Endothelial cell of umbilical vein (primary cell): ENCODE measurements around the gene HIRA.
"Not testable (repeated sequence)": the region's sequence is repeated elsewhere in the genome, so short reads cannot be mapped to it uniquely, and the experiment has no call there.

Source experiments
- CTCF ChIP-seq, 2 donors: IDR thresholded peaks; 1 replicate in 1 of 2; 2 replicates in 1 of 2; pipeline ENCODE4 v1.5.1; 2011; ENCODE audit warnings: low read length in 2 of 2, mild to moderate bottlenecking in 2 of 2, moderate library complexity in 2 of 2, control low read depth in 1 of 2, inconsistent platforms in 1 of 2, low read depth in 1 of 2; ENCODE audit not compliant: insufficient read depth in 1 of 2; ENCODE audit errors: extremely low read depth in 1 of 2
- EZH2 ChIP-seq: IDR thresholded peaks from 2 replicates; pipeline ENCODE4 v1.6.1; 2012; ENCODE audit warnings: borderline replicate concordance, low read depth, mild to moderate bottlenecking, moderate library complexity, low read length, inconsistent platforms; ENCODE audit not compliant: severe bottlenecking
- MAX ChIP-seq: IDR thresholded peaks from 2 replicates; pipeline ENCODE4 v1.6.1; 2011; ENCODE audit not compliant: insufficient read depth, insufficient read length
- POLR2A ChIP-seq: IDR thresholded peaks from 2 replicates; pipeline ENCODE4 v1.6.1; 2012; ENCODE audit warnings: low read depth, mild to moderate bottlenecking, control low read depth, low read length
- POLR2AphosphoS5 ChIP-seq: IDR thresholded peaks from 2 replicates; pipeline ENCODE4 v1.6.1; 2012; ENCODE audit warnings: low read depth, mild to moderate bottlenecking, control low read depth, low read length, moderate library complexity; ENCODE audit not compliant: insufficient read depth

GRCh38 chr22:19323420-19323819 is 108.1 kb downstream of the HIRA start:
- not testable (repeated sequence) for TF ChIP-seq EZH2; POLR2AphosphoS5; POLR2A; MAX; CTCF (IDR thresholded peaks at IDR 0.05; ENCODE audit: extremely low read depth in 1 of 2, insufficient read depth in 1 of 2, low read depth in 1 of 2, low read length in 2 of 2)
